Liver (tissue), 9 donors: ENCODE results near the gene FAM193A. TPM values are rescaled to one million over a fixed set of nuclear protein-coding genes. Genes with fewer than 3 reads are reported as not detected.
"Not testable (repeated sequence)": the region's sequence is repeated elsewhere in the genome, so short reads cannot be mapped to it uniquely, and the experiment has no call there.

Experiments
- DNase-seq: peaks from one replicate; pipeline ENCODE4 v3.0.0-alpha.2; 2017; ENCODE audit warnings: low spot score
- H3K27ac ChIP-seq, 2 donors: one replicate each; pipeline ENCODE4 v1.7.0; 2013; ENCODE audit warnings: inconsistent platforms in 2 of 2, low read length in 2 of 2, control low read depth in 1 of 2, low read depth in 1 of 2, mild to moderate bottlenecking in 1 of 2
- H3K27me3 ChIP-seq, 4 donors: one replicate each; pipeline versions ENCODE4 v1.6.1 to v1.7.0; 2013; ENCODE audit warnings: low read length in 3 of 4, inconsistent platforms in 1 of 4, mild to moderate bottlenecking in 1 of 4, moderate library complexity in 1 of 4; ENCODE audit not compliant: control insufficient read depth in 4 of 4, insufficient read depth in 4 of 4
- H3K36me3 ChIP-seq, 4 donors: one replicate each; pipeline versions ENCODE4 v1.6.1 to v1.7.0; 2013; ENCODE audit warnings: low read length in 3 of 4, mild to moderate bottlenecking in 3 of 4, low read depth in 1 of 4, moderate library complexity in 1 of 4; ENCODE audit not compliant: control insufficient read depth in 4 of 4, insufficient read depth in 3 of 4
- H3K4me1 ChIP-seq, 4 donors: one replicate each; pipeline versions ENCODE4 v1.6.1 to v1.7.0; 2013; ENCODE audit warnings: low read length in 3 of 4, mild to moderate bottlenecking in 3 of 4, moderate library complexity in 1 of 4; ENCODE audit not compliant: control insufficient read depth in 4 of 4, insufficient read depth in 4 of 4
- H3K4me3 ChIP-seq, 3 donors: one replicate each; pipeline versions ENCODE4 v1.6.1 to v1.7.0; 2013; ENCODE audit warnings: low read length in 3 of 3, control low read depth in 1 of 3, low read depth in 1 of 3, mild to moderate bottlenecking in 1 of 3
- H3K9ac ChIP-seq, 2 donors: one replicate each; pipeline ENCODE4 v1.7.0; 2013; ENCODE audit warnings: low read length in 2 of 2, mild to moderate bottlenecking in 2 of 2, moderate library complexity in 2 of 2, control low read depth in 1 of 2, low read depth in 1 of 2
- H3K9me3 ChIP-seq, 4 donors: one replicate each; pipeline versions ENCODE4 v1.6.1 to v1.7.0; 2013; ENCODE audit warnings: low read length in 3 of 4; ENCODE audit not compliant: control insufficient read depth in 4 of 4
- FOXA1 ChIP-seq: IDR thresholded peaks from 2 replicates; pipeline ENCODE4 v1.6.1; 2016; ENCODE audit warnings: antibody characterized with exemption
- FOXA2 ChIP-seq: IDR thresholded peaks from 2 replicates; pipeline ENCODE4 v1.6.1; 2016; ENCODE audit warnings: antibody characterized with exemption
- GABPA ChIP-seq, 2 donors: IDR thresholded peaks in 1 of 2; conservative IDR thresholded peaks in 1 of 2; 2 replicates each; pipeline ENCODE4 v1.6.1; 2016; ENCODE audit warnings: antibody characterized with exemption in 2 of 2, mild to moderate bottlenecking in 1 of 2, moderate library complexity in 1 of 2
- HNF4A ChIP-seq, 2 donors: conservative IDR thresholded peaks; 2 replicates each; pipeline ENCODE4 v1.6.1; 2016; ENCODE audit warnings: antibody characterized with exemption in 2 of 2, mild to moderate bottlenecking in 2 of 2
- HNF4G ChIP-seq: IDR thresholded peaks from 2 replicates; pipeline ENCODE4 v1.6.1; 2016; ENCODE audit warnings: antibody characterized with exemption
- JUND ChIP-seq, 2 donors: IDR thresholded peaks; 2 replicates each; pipeline ENCODE4 v1.6.1; 2016; ENCODE audit warnings: antibody characterized with exemption in 2 of 2
- MAX ChIP-seq: IDR thresholded peaks from 2 replicates; pipeline ENCODE4 v1.6.1; 2016; ENCODE audit warnings: antibody characterized with exemption
- NR2F2 ChIP-seq: IDR thresholded peaks from 2 replicates; pipeline ENCODE4 v1.6.1; 2016; ENCODE audit warnings: antibody characterized with exemption
- RXRA ChIP-seq, 2 donors: IDR thresholded peaks; 2 replicates each; pipeline ENCODE4 v1.6.1; 2017 to 2018; ENCODE audit warnings: antibody characterized with exemption in 2 of 2, mild to moderate bottlenecking in 1 of 2
- ZBTB33 ChIP-seq: IDR thresholded peaks from 2 replicates; pipeline ENCODE4 v1.6.1; 2016; ENCODE audit warnings: antibody characterized with exemption
- WGBS: extraction: QIAGEN DNeasy Blood & Tissue Kit; methylation state at CpG from one replicate; pipeline ENCODE4 v1.1.7; 2013; 5-methylcytosine and 5-hydroxymethylcytosine counted together
- polyA plus RNA-seq, 2 donors: library from polyadenylated mRNA; stranded (reverse) in 1 of 2; unstranded in 1 of 2; fragments of 200-250 nt in 1 of 2; fragments of >200 nt in 1 of 2; fragmentation: Nextera tagmentation in 1 of 2; extraction: Ambion mirVana in 1 of 2; gene quantifications; one replicate each; pipeline versions ENCODE4 v1.2.1 to v1.2.3, GENCODE V29; 2013 to 2015
- total RNA-seq, 2 donors: library from RNA; depleted of rRNA; stranded (reverse); fragments of >200 nt; gene quantifications; one replicate each; pipeline ENCODE4 v1.2.3, GENCODE V29; 2014
- TF ChIP-seq, protein P1 (sequence below): IDR thresholded peaks from 2 replicates; pipeline ENCODE4 v1.6.1; 2016; ENCODE audit warnings: antibody characterized with exemption
- donor health status: healthy.
- donor health status: healthy.
- donor health status: healthy.
- donor health status: healthy.
- donor health status: healthy.

Gene FAM193A
- total and polyA plus RNA-seq, 4 donors: 3.9 to 10.2 (median 7.0) TPM

- no peaks in the 10 kb centered on the region for H3K36me3 ChIP-seq
- no peaks in the 10 kb centered on the region for H3K9me3 ChIP-seq
- TF ChIP-seq, protein P1, sequence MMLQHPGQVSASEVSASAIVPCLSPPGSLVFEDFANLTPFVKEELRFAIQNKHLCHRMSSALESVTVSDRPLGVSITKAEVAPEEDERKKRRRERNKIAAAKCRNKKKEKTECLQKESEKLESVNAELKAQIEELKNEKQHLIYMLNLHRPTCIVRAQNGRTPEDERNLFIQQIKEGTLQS: no peak
- TF ChIP-seq MAX: no peak
- no peak for TF ChIP-seq GABPA (IDR thresholded peaks at IDR 0.05 in 1 of 2, conservative IDR thresholded peaks at IDR 0.05 in 1 of 2)
- no peak for TF ChIP-seq JUND (IDR thresholded peaks at IDR 0.05)
- TF ChIP-seq ZBTB33: no peak
- TF ChIP-seq FOXA2: no peak
- no peak for TF ChIP-seq FOXA1
- peaks cover 7 to 23% (median 13%) of the 10 kb centered on the region in 4 donors for H3K4me1 ChIP-seq
- 80% methylated on average over 8 of the region's 8 CpGs for WGBS
- H3K4me3 ChIP-seq: no peak overlapping the region
- no peak overlapping the region for H3K27ac ChIP-seq
- H3K27me3 ChIP-seq: no peaks in the 10 kb centered on the region
- DNase-seq: no peak
- H3K9ac ChIP-seq: no peak overlapping the region
These were observed 50.9 kb downstream of the FAM193A start for GRCh38 chr4:2587213-2587823.

GRCh38 chr4:2588259-2588658 is 51.8 kb downstream of the FAM193A start:
- Histone ChIP-seq H3K9me3 (no peaks in the 10 kb centered on the region), H3K4me3 (no peak overlapping the region), H3K9ac (no peak overlapping the region), H3K27me3 (no peaks in the 10 kb centered on the region), H3K27ac (no peak overlapping the region), H3K36me3 (no peaks in the 10 kb centered on the region), H3K4me1 (peaks cover 5 to 15% (median 10%) of the 10 kb centered on the region in 4 donors)
- TF ChIP-seq JUND (IDR thresholded peaks at IDR 0.05) (no peak), HNF4A (conservative IDR thresholded peaks at IDR 0.05) (no peak), NR2F2 (no peak)
- DNase-seq: no peak
- 94% methylated on average over 3 of the region's 3 CpGs for WGBS

DNA sequence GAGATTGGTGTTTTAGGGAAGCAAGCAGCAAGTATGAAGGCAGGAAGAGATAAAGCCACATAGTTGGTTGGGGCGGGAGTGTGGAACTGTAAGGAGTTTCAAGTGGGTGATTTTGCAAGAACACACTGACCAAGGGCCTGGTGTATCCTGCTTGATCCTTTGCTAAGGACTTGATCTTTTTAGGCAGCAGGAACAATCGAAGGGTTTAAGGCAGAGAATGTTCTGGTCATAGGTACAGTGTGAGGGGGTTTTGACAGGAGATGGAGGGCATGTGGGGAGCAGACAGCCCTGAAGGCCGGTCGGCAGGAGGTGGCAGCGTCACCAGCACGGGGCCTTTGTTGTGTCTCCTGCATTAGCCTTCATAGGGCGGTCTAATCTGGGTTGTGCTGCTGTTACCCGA is 54.7 kb downstream of the FAM193A start:
- no peak overlapping the region for H3K9ac ChIP-seq
- H3K9me3 ChIP-seq: no peaks in the 10 kb centered on the region
- H3K27me3 ChIP-seq: no peaks in the 10 kb centered on the region
- WGBS: 71% methylated on average over 8 of the region's 8 CpGs
- no peak overlapping the region for H3K4me3 ChIP-seq
- peaks cover 0 to 2% (median under 1%) of the 10 kb centered on the region in 4 donors for H3K36me3 ChIP-seq
- no peak for DNase-seq
- peak in 1 of 2 donors; percentile 10 for TF ChIP-seq RXRA (IDR thresholded peaks at IDR 0.05)
- TF ChIP-seq HNF4G: no peak
- peaks cover 2 to 12% (median 7%) of the 10 kb centered on the region in 4 donors for H3K4me1 ChIP-seq
- no peak overlapping the region for H3K27ac ChIP-seq

DNA sequence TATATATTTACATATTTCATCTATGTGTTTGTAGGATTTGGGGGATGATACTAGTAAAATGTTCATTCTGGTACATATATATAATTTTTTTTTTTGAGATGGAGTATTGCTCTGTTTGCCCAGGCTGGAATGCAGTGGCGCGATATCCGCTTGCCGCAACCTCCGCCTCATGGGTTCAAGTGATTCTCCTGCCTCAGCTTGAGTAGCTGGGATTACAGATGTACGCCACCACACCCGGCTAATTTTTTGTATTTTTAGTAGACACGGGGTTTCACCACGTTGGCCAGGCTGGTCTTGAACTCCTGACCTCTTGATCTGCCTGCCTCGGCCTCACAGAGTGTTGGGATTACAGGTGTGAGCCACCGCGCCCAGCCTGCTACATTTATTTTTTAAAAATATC is 55.6 kb downstream of the FAM193A start:
- DNase-seq, H3K9ac ChIP-seq, H3K9me3 ChIP-seq, H3K4me3 ChIP-seq, H3K27me3 ChIP-seq, H3K27ac ChIP-seq, H3K36me3 ChIP-seq: not testable (repeated sequence)
- 91% methylated on average over 12 of the region's 12 CpGs for WGBS
- peaks cover 2 to 12% (median 7%) of the 10 kb centered on the region in 4 donors for H3K4me1 ChIP-seq
